Measurements from ENCODE around the gene PROK2. TPM values are rescaled to one million over a fixed set of nuclear protein-coding genes. Genes with fewer than 3 reads are reported as not detected.

PROK2 gene, protein sequence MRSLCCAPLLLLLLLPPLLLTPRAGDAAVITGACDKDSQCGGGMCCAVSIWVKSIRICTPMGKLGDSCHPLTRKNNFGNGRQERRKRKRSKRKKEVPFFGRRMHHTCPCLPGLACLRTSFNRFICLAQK
- not detected for polyA plus RNA-seq

DNA sequence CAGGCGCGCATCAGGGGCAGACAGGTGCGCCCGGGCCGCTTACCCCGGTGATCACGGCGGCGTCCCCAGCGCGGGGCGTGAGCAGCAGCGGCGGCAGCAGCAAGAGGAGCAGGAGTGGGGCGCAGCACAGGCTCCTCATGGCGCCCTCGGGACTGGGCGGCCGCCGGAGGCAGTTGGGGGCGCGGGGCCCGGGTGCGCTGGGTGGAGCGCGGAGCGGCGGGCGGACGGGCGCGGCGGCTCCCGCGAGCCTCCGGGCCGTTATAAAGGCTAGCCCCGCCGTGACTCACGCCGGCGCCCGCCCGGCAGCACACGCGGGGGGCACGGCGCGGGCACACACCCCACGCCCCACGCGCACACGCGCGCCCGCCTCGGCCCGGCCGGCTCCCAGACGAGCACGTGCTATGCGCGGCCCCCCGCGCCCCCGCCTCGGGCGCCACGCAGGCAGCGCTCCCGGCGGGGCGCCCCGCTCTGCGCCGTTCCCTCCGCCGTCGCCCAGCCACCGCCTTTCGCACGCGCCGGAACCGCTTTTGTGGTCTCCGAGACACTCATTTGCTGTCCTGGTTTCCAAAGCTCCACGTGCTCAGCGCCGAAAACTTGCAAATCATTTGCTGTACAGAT, at the start of gene PROK2:
Gene PROK2 (minus strand): TSS at position 235 of the 618 bp plus-strand sequence. CDS start 96 bp downstream, at position 139.
- H3K27ac Mint-ChIP-seq, result peak within 1 kb of the TSS in 1 of 3 donors; percentile 10
- no peaks in the 10 kb centered on the region for H3K9me3 Mint-ChIP-seq
- peaks cover 4 to 16% (median 14%) of the 10 kb centered on the region in 3 donors for H3K4me1 Mint-ChIP-seq
- peak within 1 kb of the TSS; percentile 32 to 84 (median 69) for H3K4me3 Mint-ChIP-seq
- H3K36me3 Mint-ChIP-seq, result no peaks in the 10 kb centered on the region
- peaks cover 36% of the 10 kb centered on the region for H3K27me3 Mint-ChIP-seq

DNA sequence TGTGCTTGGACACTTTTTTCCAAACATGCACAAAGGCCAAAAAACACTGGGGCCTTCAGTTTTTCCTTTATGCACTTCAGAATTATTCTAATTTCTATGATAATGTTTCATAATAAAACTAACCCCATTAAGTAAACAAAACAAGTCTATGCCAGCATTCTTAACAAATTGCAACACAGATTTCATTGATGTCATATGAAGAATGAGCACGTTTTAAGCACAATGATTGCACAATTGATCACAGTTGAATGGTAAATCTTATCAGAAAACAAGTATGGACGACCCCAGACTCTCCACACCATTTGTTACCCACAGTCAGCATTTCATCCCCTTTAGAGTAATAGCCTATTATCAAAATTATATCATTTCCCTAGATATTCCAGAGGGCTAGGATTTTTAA, 46.7 kb upstream of the PROK2 start:
- no peaks in the 10 kb centered on the region for H3K9me3 Mint-ChIP-seq
- H3K27me3 Mint-ChIP-seq, result peaks cover 4% of the 10 kb centered on the region
- H3K4me3 Mint-ChIP-seq, result no peak overlapping the region

DNA sequence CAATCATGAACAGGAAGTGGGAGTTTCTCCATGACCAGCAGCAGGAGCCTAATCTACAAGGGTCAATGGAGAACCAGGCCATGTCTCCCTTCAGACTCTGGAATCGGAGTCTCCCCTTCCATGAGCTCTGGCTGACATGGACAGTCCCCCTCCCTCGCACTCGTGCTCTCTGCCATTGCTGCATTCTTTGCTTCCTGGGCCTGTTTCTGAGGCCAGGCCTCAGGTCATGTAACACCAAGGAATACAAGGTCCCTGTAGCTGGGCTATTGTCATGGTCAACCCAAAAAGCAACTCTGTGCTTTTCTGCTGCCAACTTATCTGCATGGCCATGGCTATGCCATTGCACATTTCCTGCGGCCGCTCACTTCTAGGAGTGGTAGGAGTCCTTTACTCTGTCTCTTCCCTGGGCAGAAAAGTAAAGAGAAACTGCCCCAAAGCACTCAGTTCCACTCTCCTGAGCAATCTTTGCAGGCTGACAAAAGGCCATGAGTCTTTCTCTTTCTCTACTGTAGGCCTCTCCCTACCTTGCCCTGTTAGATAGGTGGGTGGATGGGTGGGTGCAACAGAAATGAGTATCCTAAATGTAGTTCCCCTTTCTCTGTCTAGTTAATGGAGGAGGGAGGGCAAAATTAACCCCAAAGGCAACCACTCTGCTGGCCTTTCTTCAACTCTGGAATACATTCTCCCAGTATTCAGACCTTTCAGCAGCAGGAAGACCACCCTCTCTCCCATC, 40.8 kb upstream of the PROK2 start:
- no peaks in the 10 kb centered on the region for H3K9me3 Mint-ChIP-seq
- H3K4me1 Mint-ChIP-seq, result no peaks in the 10 kb centered on the region
- no peaks in the 10 kb centered on the region for H3K36me3 Mint-ChIP-seq
- H3K4me3 Mint-ChIP-seq, result no peak overlapping the region
- H3K27ac Mint-ChIP-seq, result no peak overlapping the region
- peaks cover 3% of the 10 kb centered on the region for H3K27me3 Mint-ChIP-seq

More for the DNA sequence above, 46.7 kb upstream of the PROK2 start:
- Mint-ChIP-seq H3K27ac (no peak overlapping the region), H3K36me3 (no peaks in the 10 kb centered on the region), H3K4me1 (no peaks in the 10 kb centered on the region)

DNA sequence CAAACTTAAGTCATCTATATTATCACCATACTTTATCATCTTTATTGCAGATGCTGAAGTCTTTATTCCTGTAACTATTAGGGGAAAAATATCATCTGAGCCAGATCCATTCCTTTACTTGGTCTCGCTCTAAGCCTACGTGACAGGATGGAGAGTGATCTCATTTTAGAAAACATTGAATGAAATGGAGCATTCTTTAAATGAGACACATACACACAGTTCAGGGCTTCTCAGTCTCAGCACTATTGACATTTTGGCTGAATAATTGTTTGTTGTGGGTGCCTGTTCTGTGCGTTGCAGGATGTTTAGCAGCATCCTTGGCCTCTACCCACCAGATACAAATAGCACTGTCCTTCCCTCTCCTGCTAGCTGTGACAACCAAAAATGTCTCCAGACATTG, 36.2 kb upstream of the PROK2 start:
- no peaks in the 10 kb centered on the region for H3K9me3 Mint-ChIP-seq
- H3K36me3 Mint-ChIP-seq, result no peaks in the 10 kb centered on the region
- H3K4me1 Mint-ChIP-seq, result peaks cover 0 to 3% (median 0%) of the 10 kb centered on the region in 3 donors
- H3K4me3 Mint-ChIP-seq, result no peak overlapping the region
- H3K27me3 Mint-ChIP-seq, result peaks cover 3% of the 10 kb centered on the region
- no peak overlapping the region for H3K27ac Mint-ChIP-seq

DNA sequence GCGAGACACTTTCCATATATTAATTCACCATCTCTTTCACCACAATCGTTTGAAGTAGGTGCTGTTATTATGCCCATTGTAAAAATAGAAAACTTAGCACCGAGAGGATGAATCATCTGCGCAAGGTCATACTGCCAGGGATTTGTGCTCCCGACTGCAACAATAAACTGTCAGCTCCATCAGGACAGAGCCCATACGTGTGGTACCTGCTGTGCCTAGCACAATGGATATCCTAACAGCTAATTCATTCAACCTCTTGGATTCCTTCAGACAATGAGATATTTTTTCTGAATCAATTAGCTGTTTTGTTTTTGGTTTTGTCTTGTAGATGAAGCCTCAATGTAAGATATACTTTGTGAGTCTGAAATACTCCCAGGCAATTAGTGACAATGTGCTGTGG, 32.3 kb upstream of the PROK2 start:
- Mint-ChIP-seq H3K9me3 (no peaks in the 10 kb centered on the region), H3K27ac (peak overlapping the region in 1 of 3 donors; percentile 3), H3K27me3 (peaks cover 9% of the 10 kb centered on the region), H3K4me1 (peaks cover 0 to 3% (median 0%) of the 10 kb centered on the region in 3 donors), H3K36me3 (no peaks in the 10 kb centered on the region), H3K4me3 (no peak overlapping the region)

DNA sequence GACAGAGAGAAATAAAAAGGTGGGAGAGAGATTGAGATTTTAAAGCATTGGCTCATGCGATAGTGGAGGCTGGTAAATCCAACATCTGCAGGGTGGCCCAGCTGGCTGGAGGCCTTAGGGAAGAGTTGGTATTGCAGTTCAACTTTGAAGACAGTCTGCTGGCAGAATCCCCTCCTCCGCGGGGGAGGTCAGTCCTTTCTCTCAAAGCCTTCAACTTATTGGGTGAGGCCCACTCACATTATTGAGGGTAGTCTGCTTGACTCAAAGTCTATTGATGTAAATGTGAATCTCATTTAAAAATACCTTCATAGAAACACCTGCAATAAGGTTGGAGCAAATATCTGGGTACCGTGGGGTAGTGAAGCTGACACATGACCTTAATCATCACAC, 31.8 kb upstream of the PROK2 start:
- no peaks in the 10 kb centered on the region for H3K9me3 Mint-ChIP-seq
- peaks cover 0 to 3% (median 0%) of the 10 kb centered on the region in 3 donors for H3K4me1 Mint-ChIP-seq
- peak overlapping the region in 1 of 3 donors; percentile 3 for H3K27ac Mint-ChIP-seq
- H3K4me3 Mint-ChIP-seq, result no peak overlapping the region
- H3K27me3 Mint-ChIP-seq, result peaks cover 9% of the 10 kb centered on the region
- no peaks in the 10 kb centered on the region for H3K36me3 Mint-ChIP-seq

DNA sequence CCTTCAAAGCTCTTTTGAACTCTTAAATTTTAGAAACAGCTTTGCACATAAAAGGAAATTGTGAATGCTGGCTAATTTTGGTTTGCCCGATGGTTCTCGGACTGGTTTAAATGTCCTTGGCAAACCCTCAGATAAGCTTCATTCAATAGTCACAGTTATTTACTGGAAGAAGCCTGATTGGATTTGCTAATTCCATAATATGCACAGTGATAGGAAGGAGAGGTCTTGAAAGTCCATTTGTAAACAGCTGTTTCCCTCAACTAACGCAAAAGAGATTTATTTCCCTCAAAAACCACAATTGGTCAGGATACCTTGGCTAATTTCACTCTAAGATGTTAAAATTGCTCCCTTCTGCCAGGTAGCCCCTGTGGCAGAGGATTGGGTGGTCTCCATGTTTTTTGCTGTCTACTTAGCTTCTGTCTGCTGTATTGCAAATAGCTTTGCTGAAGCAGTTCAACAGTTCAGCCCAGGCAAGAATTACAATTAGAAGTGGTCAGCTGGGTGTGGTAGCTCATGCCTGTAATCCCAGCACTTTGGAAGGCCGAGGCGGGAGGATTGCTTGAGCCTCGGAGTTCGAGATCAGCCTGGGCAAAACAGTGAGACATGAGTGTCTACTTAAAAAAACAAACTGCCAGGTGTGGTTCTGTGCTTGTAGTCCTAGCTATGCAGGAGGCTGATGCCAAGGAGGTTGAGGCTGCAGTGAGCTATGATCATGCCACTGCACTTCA, 30.6 kb upstream of the PROK2 start:
- H3K4me1 Mint-ChIP-seq, result peaks cover 0 to 3% (median 0%) of the 10 kb centered on the region in 3 donors
- no peak overlapping the region for H3K4me3 Mint-ChIP-seq
- H3K36me3 Mint-ChIP-seq, result no peaks in the 10 kb centered on the region
- peaks cover 8% of the 10 kb centered on the region for H3K27me3 Mint-ChIP-seq
- no peaks in the 10 kb centered on the region for H3K9me3 Mint-ChIP-seq
- H3K27ac Mint-ChIP-seq, result no peak overlapping the region

DNA sequence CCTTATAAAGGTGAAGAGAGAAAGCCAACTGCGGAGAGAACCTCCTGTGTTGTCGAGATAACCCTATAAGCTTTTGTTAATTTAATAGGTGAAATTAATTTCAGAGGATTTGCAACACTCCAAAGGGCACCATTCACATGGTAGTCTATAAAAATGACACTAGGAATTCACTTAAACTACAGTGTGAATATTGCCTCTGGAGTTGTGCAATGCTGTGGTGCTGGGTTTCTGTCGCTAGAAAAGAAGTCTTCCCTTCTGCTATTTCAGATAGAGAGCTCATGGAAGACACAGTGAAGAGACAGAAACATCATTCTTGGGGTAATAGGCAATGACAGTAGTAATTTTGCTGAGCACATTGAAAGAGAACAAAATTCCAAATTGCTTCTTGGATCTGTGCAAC, 28.8 kb upstream of the PROK2 start:
- no peaks in the 10 kb centered on the region for H3K36me3 Mint-ChIP-seq
- H3K27ac Mint-ChIP-seq, result no peak overlapping the region
- no peak overlapping the region for H3K4me3 Mint-ChIP-seq
- H3K27me3 Mint-ChIP-seq, result peaks cover 6% of the 10 kb centered on the region
- H3K4me1 Mint-ChIP-seq, result peaks cover 0 to 1% (median 0%) of the 10 kb centered on the region in 3 donors
- no peaks in the 10 kb centered on the region for H3K9me3 Mint-ChIP-seq

DNA sequence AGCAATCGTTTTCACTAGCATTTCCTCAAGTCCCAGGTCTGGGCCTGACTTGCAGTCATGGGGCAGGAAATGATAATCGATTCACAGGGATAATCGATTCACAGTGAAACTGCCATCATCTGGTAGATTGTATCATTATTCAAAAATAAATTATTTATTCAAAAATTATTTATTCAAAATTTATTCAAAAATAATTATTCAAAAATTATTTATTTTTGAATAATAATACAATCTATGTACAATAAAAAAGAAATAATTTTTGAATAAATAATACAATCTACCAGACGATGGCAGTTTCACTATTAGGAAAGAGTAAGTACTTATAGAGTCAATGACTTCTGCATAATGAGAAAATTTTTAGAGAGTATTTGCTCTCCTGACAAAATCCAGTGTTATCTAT, 28.1 kb upstream of the PROK2 start:
- Mint-ChIP-seq H3K9me3 (no peaks in the 10 kb centered on the region), H3K4me3 (no peak overlapping the region), H3K36me3 (no peaks in the 10 kb centered on the region), H3K27me3 (peaks cover 6% of the 10 kb centered on the region), H3K4me1 (no peaks in the 10 kb centered on the region), H3K27ac (no peak overlapping the region)

DNA sequence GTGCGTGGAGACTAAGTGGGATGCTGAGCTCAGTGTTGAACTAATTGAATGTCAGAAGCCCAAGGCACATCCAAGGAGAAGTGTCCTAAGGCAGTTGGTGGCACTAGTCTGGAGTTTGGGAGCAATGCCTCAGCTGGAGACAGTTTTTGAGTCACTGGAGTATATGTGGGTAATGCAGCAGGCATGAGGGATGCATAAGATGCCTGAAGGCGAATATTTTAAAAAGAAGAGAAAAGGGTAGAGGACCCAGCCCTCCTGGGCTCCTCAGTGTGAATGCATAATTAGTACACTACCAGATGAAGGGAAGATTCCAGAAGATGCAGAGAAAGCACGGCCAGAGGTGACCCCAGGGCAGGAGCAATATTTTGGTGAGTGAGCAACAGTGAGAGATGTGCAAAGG, 25.1 kb upstream of the PROK2 start:
- no peaks in the 10 kb centered on the region for H3K36me3 Mint-ChIP-seq
- no peaks in the 10 kb centered on the region for H3K9me3 Mint-ChIP-seq
- peaks cover 8% of the 10 kb centered on the region for H3K27me3 Mint-ChIP-seq
- H3K27ac Mint-ChIP-seq, result no peak overlapping the region
- no peaks in the 10 kb centered on the region for H3K4me1 Mint-ChIP-seq
- H3K4me3 Mint-ChIP-seq, result no peak overlapping the region

DNA sequence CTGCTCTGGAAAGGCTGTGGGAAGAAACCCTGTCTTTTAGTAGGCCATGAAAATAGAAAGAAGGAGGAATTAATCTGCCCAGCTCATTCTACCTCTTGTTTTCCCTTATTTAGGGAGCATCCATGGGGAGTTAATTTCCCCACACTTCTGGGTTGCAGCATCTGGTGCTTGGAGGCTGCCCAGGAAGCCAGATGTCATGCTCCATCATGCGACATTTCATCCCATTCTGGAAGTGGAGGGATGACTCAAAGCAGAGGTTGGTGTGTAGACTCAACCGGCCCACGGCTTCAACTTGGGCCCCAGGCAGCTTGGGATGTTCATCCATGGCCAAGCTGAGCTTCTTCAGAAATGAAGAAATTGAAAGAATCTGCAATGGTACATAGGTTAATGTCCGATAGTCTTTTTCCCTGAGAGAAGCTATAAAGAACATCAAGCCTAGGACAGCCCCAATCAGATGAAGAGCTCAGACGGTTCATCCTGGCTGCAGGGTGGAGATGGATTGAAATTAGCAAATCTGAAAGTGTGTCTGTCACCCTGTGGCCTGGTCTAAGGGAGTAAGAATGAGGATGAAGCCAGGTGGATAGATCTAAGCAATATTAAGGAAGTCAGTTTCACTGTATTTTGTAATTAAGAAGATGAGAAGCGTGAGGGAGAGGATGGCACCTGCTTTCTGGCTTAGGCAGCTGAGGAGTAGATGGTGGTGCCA, 24.5 kb upstream of the PROK2 start:
- Mint-ChIP-seq H3K27ac (no peak overlapping the region), H3K27me3 (peaks cover 8% of the 10 kb centered on the region), H3K36me3 (no peaks in the 10 kb centered on the region)

DNA sequence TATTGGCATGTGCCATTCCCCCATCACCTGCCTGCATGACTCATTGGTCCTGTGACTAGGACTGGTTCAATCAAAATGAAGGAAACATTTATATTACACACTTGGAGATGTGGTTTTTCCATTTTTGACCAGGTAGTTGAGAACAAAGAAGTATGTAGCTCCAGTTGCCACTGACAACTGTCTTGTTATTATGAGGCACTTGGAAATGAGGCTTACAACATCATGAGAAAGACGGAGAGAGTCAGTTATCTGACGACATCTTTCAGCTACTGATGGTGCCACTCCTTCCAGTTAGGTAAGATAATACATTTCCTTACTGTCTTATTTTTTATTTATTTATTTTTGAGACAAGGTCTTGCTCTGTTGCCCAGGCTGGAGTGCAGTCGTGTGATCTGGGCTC, 21.8 kb upstream of the PROK2 start:
- H3K36me3 Mint-ChIP-seq, result no peaks in the 10 kb centered on the region
- H3K4me1 Mint-ChIP-seq, result peaks cover 0 to 5% (median 0%) of the 10 kb centered on the region in 3 donors
- H3K27me3 Mint-ChIP-seq, result peaks cover 14% of the 10 kb centered on the region
- no peak overlapping the region for H3K4me3 Mint-ChIP-seq
- H3K9me3 Mint-ChIP-seq, result no peaks in the 10 kb centered on the region
- peak overlapping the region in 1 of 3 donors; percentile 8 for H3K27ac Mint-ChIP-seq

More for the DNA sequence above, 24.5 kb upstream of the PROK2 start:
- Mint-ChIP-seq H3K9me3 (no peaks in the 10 kb centered on the region), H3K4me1 (no peaks in the 10 kb centered on the region), H3K4me3 (no peak overlapping the region)

DNA sequence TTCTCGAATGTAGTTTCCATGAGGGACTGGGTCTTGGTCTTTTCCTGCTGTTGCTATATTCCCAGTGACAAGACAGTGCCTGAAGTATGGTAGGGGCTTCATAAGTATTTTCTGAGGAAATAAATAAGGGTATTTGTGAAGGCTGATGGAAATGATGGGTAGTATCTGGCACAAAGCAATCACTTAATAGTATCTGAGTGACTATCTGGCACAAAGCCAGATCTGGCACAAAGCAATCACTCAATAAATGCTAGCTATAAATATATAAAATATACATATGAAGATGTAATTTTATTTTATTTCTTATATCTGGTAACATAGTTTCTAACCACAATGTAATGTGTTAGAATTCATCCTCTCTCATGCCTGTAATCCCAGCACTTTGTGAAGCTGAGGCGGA, 20.7 kb upstream of the PROK2 start:
- Mint-ChIP-seq H3K27me3 (peaks cover 16% of the 10 kb centered on the region), H3K9me3 (no peaks in the 10 kb centered on the region), H3K27ac (no peak overlapping the region), H3K4me1 (peaks cover 0 to 5% (median 0%) of the 10 kb centered on the region in 3 donors), H3K4me3 (no peak overlapping the region), H3K36me3 (no peaks in the 10 kb centered on the region)

DNA sequence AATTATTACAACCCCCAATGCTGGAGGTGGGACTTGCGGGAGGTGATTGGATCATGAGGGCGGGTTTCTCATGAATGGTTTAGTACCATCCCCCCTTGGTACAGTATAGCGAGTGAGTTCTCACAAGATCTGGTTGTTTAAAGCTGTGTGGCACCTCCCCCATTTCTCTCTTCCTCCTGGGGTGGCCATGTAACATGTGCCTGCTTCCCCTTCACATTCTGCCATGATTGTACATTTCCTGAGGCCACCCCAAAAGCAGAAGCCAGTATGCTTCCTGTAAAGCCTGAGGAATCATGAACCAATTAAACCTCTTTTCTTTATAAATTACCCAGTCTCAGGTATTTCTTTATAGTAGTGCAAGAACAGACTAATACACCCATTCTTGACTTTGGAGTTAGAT, 20.3 kb upstream of the PROK2 start:
- Mint-ChIP-seq H3K36me3 (no peaks in the 10 kb centered on the region), H3K4me3 (no peak overlapping the region), H3K27me3 (peaks cover 16% of the 10 kb centered on the region), H3K9me3 (no peaks in the 10 kb centered on the region), H3K4me1 (peaks cover 0 to 5% (median 1%) of the 10 kb centered on the region in 3 donors), H3K27ac (no peak overlapping the region)

DNA sequence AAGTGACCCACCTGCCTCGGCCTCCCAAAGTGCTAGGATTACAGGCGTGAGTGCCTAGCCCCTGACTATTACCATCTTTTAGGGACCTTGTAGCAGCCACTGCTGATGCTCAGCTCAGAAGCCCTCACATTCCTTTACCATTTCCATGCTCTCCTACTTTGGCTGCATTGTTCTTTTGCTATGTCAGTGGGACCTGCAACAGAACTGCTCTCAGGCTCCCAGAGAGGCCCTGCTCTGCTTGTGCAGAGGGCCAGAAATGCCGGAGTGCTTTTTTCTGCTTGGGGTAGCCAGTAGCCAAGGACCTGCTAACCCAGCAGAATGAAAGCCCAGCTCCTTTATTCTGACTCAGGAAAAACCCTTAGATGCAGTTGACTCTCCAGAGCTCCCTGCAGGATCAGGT, 18.3 kb upstream of the PROK2 start:
- no peaks in the 10 kb centered on the region for H3K36me3 Mint-ChIP-seq
- H3K27ac Mint-ChIP-seq, result no peak overlapping the region
- peaks cover 0 to 5% (median 1%) of the 10 kb centered on the region in 3 donors for H3K4me1 Mint-ChIP-seq
- no peak overlapping the region for H3K4me3 Mint-ChIP-seq
- no peaks in the 10 kb centered on the region for H3K9me3 Mint-ChIP-seq
- peaks cover 21% of the 10 kb centered on the region for H3K27me3 Mint-ChIP-seq

Measured in IgD-negative memory B cell (primary cell).